CD4-positive, alpha-beta T cell treated with Interleukin-2 at 100 ng/mL for 4 hours (primary cell): ENCODE data around the gene WDR47.
"Not testable (repeated sequence)": the region's sequence is repeated elsewhere in the genome, so short reads cannot be mapped to it uniquely, and the experiment has no call there.

ENCODE experiments used
- DNase-seq: peaks from one replicate; pipeline ENCODE4 v3.0.0-alpha.2; 2020; ENCODE audit warnings: low spot score

Gene WDR47

GRCh38 chr1:109052145-109052544, 10.2 kb upstream of the WDR47 start:
- DNase-seq, result not testable (repeated sequence)

GRCh38 chr1:109050228-109050995, 8.5 kb upstream of the WDR47 start:
- DNase-seq, result no peak

- no peak for DNase-seq
Measured at GRCh38 chr1:109048335-109048734, 6.4 kb upstream of the WDR47 start.

- no peak for DNase-seq
Measured at GRCh38 chr1:109047339-109047738, 5.4 kb upstream of the WDR47 start.

GRCh38 chr1:109046671-109047070, 4.8 kb upstream of the WDR47 start:
- DNase-seq, result no peak

- DNase-seq, result no peak
Measured at GRCh38 chr1:109045595-109045994, 3.7 kb upstream of the WDR47 start.

- peak; percentile 3 for DNase-seq
Measured at GRCh38 chr1:109040989-109041620, 797 bp downstream of the WDR47 start.

GRCh38 chr1:109040627-109040988, 1.3 kb downstream of the WDR47 start:
- DNase-seq, result no peak

GRCh38 chr1:109034382-109034781, 7.5 kb downstream of the WDR47 start:
- DNase-seq, result no peak

- DNase-seq, result not testable (repeated sequence)
Measured at GRCh38 chr1:109029493-109029892, 12.4 kb downstream of the WDR47 start.

GRCh38 chr1:109027841-109028240, 14.1 kb downstream of the WDR47 start:
- DNase-seq, result no peak

GRCh38 chr1:109025694-109026093, 16.2 kb downstream of the WDR47 start:
- DNase-seq, result no peak

GRCh38 chr1:109024646-109025045, 17.3 kb downstream of the WDR47 start:
- no peak for DNase-seq

- DNase-seq, result no peak
Measured at GRCh38 chr1:109020693-109021257, 21.1 kb downstream of the WDR47 start.

GRCh38 chr1:109017719-109018118, 24.2 kb downstream of the WDR47 start:
- DNase-seq, result not testable (repeated sequence)

GRCh38 chr1:109017134-109017533, 24.8 kb downstream of the WDR47 start:
- DNase-seq, result no peak

- DNase-seq, result no peak
Measured at GRCh38 chr1:109011335-109011734, 30.6 kb downstream of the WDR47 start.

GRCh38 chr1:108996622-108997021, 45.3 kb downstream of the WDR47 start:
- not testable (repeated sequence) for DNase-seq

GRCh38 chr1:108983114-108983513, 58.8 kb downstream of the WDR47 start:
- DNase-seq, result no peak

GRCh38 chr1:108976658-108977057, 65.2 kb downstream of the WDR47 start:
- no peak for DNase-seq

GRCh38 chr1:108972951-108973350, 69.0 kb downstream of the WDR47 start:
- no peak for DNase-seq

GRCh38 chr1:108969346-108969745, 72.6 kb downstream of the WDR47 start:
- no peak for DNase-seq

- DNase-seq, result peak; percentile 91
Measured at GRCh38 chr1:108963052-108963686, 78.7 kb downstream of the WDR47 start, which contains the start of gene CLCC1. Gene CLCC1 (minus strand): TSS chr1:108963484. CDS start chr1:108950437, 13,047 bp downstream.
